ENCODE data around the gene SALL4. TPM values are rescaled to one million over a fixed set of nuclear protein-coding genes. Genes with fewer than 3 reads are reported as not detected.
A peak's percentile ranks its signal among the peaks of the same experiment; 100 is the strongest.

Gene SALL4
- total and polyA plus RNA-seq, 2 experiments from 2014 or later, result 122 to 227 TPM

- Histone ChIP-seq H2AFZ (no peak overlapping the region), H3F3A (replicated peaks; ENCODE audit: low read depth) (no peaks in the 10 kb centered on the region), H3K27me3 (ENCODE audit: insufficient read depth) (no peaks in the 10 kb centered on the region), H3K4me3 (no peak overlapping the region), H3K4me1 (ENCODE audit: insufficient read depth) (no peaks in the 10 kb centered on the region; the same call in 1 of the 2 replicates), H3K36me3 (ENCODE audit: insufficient read depth) (no peaks in the 10 kb centered on the region), H4K20me1 (replicated peaks; ENCODE audit: insufficient read depth) (no peaks in the 10 kb centered on the region), H3K27ac (ENCODE audit: low read depth) (peak overlapping the region; percentile 63; the same call in 1 of the 2 replicates), H3K9me2 (ENCODE audit: insufficient read depth) (no peaks in the 10 kb centered on the region), H3K4me2 (no peak overlapping the region), H3K79me2 (replicated peaks; ENCODE audit: insufficient read depth) (no peaks in the 10 kb centered on the region)
- H3K4me1 Mint-ChIP-seq, result peaks cover 9% of the 10 kb centered on the region
- no peak for ATAC-seq
- TF ChIP-seq REST (IDR thresholded peaks at IDR 0.05; ENCODE audit: unreplicated experiment), result no peak
- TF ChIP-seq ETS1 (IDR thresholded peaks at IDR 0.05), result no peak
- no peak for TF ChIP-seq ZNF331 (CRISPR knock-in tag; IDR thresholded peaks at IDR 0.05; ENCODE audit: low read depth)
- no peak for TF ChIP-seq CREB1 (CRISPR knock-in tag; IDR thresholded peaks at IDR 0.05; ENCODE audit: low read depth)
- TF ChIP-seq CTCF (conservative IDR thresholded peaks at IDR 0.05; ENCODE audit: low read depth in 2 of 2), result no peak
- TF ChIP-seq POLR2AphosphoS5 (IDR thresholded peaks at IDR 0.05; ENCODE audit: low read depth), result no peak
- no peak for TF ChIP-seq EZH2phosphoT487 (IDR thresholded peaks at IDR 0.05; ENCODE audit: unreplicated experiment)
- no peak for TF ChIP-seq ZNF462 (CRISPR knock-in tag; IDR thresholded peaks at IDR 0.05)
- TF ChIP-seq NANOG (IDR thresholded peaks at IDR 0.05; ENCODE audit: borderline replicate concordance), result no peak
- no peak for TF ChIP-seq JUNB (IDR thresholded peaks at IDR 0.05; ENCODE audit: unreplicated experiment)
- TF ChIP-seq ZNF114 (CRISPR knock-in tag; IDR thresholded peaks at IDR 0.05), result no peak
- no peak for TF ChIP-seq STAT1 (IDR thresholded peaks at IDR 0.05; ENCODE audit: unreplicated experiment)
- no peak for TF ChIP-seq EZH2 (IDR thresholded peaks at IDR 0.05; ENCODE audit: low read depth, unreplicated experiment)
- H3K9me3 Mint-ChIP-seq, result peaks cover 5% of the 10 kb centered on the region; the same call in 1 of the 3 replicates
- no peak overlapping the region for H3K27ac Mint-ChIP-seq
- peaks cover 9% of the 10 kb centered on the region for H3K27me3 Mint-ChIP-seq (ENCODE audit: insufficient read depth, low read depth, poor library complexity)
- H3K36me3 Mint-ChIP-seq (ENCODE audit: low read depth), result peaks cover 13% of the 10 kb centered on the region; the same call in 2 of the 3 replicates
- no peak for DNase-seq (ENCODE audit: low spot score)
- H3K4me3 Mint-ChIP-seq, result no peak overlapping the region
Measured at GRCh38 chr20:51757226-51757625, 45.1 kb downstream of the SALL4 start.

All from GM23338 (cell line).